H1 (cell line): ENCODE results near the gene RPA3.

Experiments
- BCL11A ChIP-seq, 2 experiments: IDR thresholded peaks; one replicate each; pipeline ENCODE4 v1.6.1; 2011; ENCODE audit warnings: low read depth in 2 of 2, low read length in 2 of 2, mild to moderate bottlenecking in 2 of 2
- CBX5 ChIP-seq: fragments of 300-800, 300-1000 bp; sonication (generic); IDR thresholded peaks from 2 replicates; pipeline ENCODE4 v1.7.1; 2016; ENCODE audit warnings: antibody characterized with exemption, low read length, low read depth
- CBX8 ChIP-seq: fragments of 300-800, 300-1000 bp; sonication (generic); IDR thresholded peaks from 2 replicates; pipeline ENCODE4 v1.7.1; 2016; ENCODE audit warnings: low read depth, low read length, borderline replicate concordance
- CEBPB ChIP-seq: IDR thresholded peaks from 2 replicates; pipeline ENCODE4 v1.6.1; 2012; ENCODE audit warnings: low read depth, low read length
- CTCF ChIP-seq, 3 experiments: IDR thresholded peaks; 1 replicate in 2 of 3; 2 replicates in 1 of 3; pipeline versions ENCODE4 v1.5.1 to v1.6.1; 2011; ENCODE audit warnings: low read length in 3 of 3, mild to moderate bottlenecking in 3 of 3, inconsistent platforms in 2 of 3, low read depth in 1 of 3, moderate library complexity in 1 of 3; ENCODE audit not compliant: insufficient read depth in 1 of 3; ENCODE audit errors: control extremely low read depth in 1 of 3
- EGR1 ChIP-seq: IDR thresholded peaks from 2 replicates; pipeline ENCODE4 v1.6.1; 2011; ENCODE audit warnings: low read depth, low read length, borderline replicate concordance
- POLR2A ChIP-seq, 2 experiments: IDR thresholded peaks; 1 replicate in 1 of 2; 2 replicates in 1 of 2; pipeline ENCODE4 v1.6.1; 2011; ENCODE audit warnings: low read depth in 2 of 2, low read length in 2 of 2, mild to moderate bottlenecking in 2 of 2; ENCODE audit errors: control extremely low read depth in 1 of 2
- SAP30 ChIP-seq: fragments of 300-600 bp; sonication (generic); IDR thresholded peaks from 2 replicates; pipeline ENCODE4 v1.7.1; 2012; ENCODE audit warnings: low read length, moderate library complexity, mild to moderate bottlenecking, inconsistent platforms; ENCODE audit not compliant: insufficient read depth, insufficient replicate concordance
- SP1 ChIP-seq: IDR thresholded peaks from 2 replicates; pipeline ENCODE4 v1.6.1; 2011; ENCODE audit warnings: low read depth, low read length
- SP2 ChIP-seq: IDR thresholded peaks from 2 replicates; pipeline ENCODE4 v1.6.1; 2012; ENCODE audit warnings: mild to moderate bottlenecking, low read length, inconsistent platforms
- SUZ12 ChIP-seq: fragments of 200-600 bp; sonication (generic); IDR thresholded peaks from 2 replicates; pipeline ENCODE4 v1.6.1; 2012; ENCODE audit warnings: mild to moderate bottlenecking, inconsistent platforms, low read length, moderate library complexity, mixed read lengths
- TCF12 ChIP-seq: IDR thresholded peaks from 2 replicates; pipeline ENCODE4 v1.6.1; 2011; ENCODE audit warnings: low read depth, mild to moderate bottlenecking, low read length
- TEAD4 ChIP-seq: IDR thresholded peaks from 2 replicates; pipeline ENCODE4 v1.6.1; 2012; ENCODE audit warnings: low read depth, low read length, inconsistent platforms, mixed read lengths
- YY1 ChIP-seq: IDR thresholded peaks from 2 replicates; pipeline ENCODE4 v1.6.1; 2011; ENCODE audit warnings: low read depth, mild to moderate bottlenecking, low read length

- TF ChIP-seq CTCF (IDR thresholded peaks at IDR 0.05; ENCODE audit: control extremely low read depth in 1 of 3, insufficient read depth in 1 of 3, low read depth in 1 of 3, low read length in 3 of 3) (no peak), YY1 (no peak), SUZ12 (no peak), EGR1 (no peak), CBX8 (no peak), TEAD4 (no peak), SAP30 (no peak), CEBPB (no peak), SP1 (no peak), POLR2A (IDR thresholded peaks at IDR 0.05; ENCODE audit: control extremely low read depth in 1 of 2, low read depth in 2 of 2, low read length in 2 of 2) (no peak), TCF12 (no peak), BCL11A (IDR thresholded peaks at IDR 0.05; ENCODE audit: low read depth in 2 of 2, low read length in 2 of 2) (no peak), SP2 (no peak), CBX5 (no peak)
Measured at GRCh38 chr7:7740037-7740355, 21.6 kb upstream of the RPA3 start.
